GM13977 (cell line): ENCODE results near the gene KLHL9.
"Not testable (repeated sequence)": the region's sequence is repeated elsewhere in the genome, so short reads cannot be mapped to it uniquely, and the experiment has no call there.

Source experiments
- DNase-seq: peaks from one replicate; pipeline ENCODE4 v3.0.0; 2012; ENCODE audit warnings: low spot score
- CTCF ChIP-seq: IDR thresholded peaks from 2 replicates; pipeline ENCODE4 v1.5.1; 2012; ENCODE audit warnings: mild to moderate bottlenecking, control low read depth; ENCODE audit not compliant: insufficient read depth; ENCODE audit errors: extremely low read depth, missing control alignments
- in situ Hi-C: fragments of 300-500 bp; cut with MboI; formaldehyde crosslinking; loops from one replicate; pipeline ENCODE4 v1.12.0; 2022; ENCODE audit warnings: low sequenced_read_pairs, low pct_unique_long_range_greater_than_20kb, mixed read lengths, inconsistent platforms; ENCODE audit not compliant: unreplicated experiment

Gene KLHL9

GRCh38 chr9:21334701-21335632 lies at the start of gene KLHL9:
KLHL9 (minus strand) TSS chr9:21335404; CDS start chr9:21334859, 545 bp downstream.
- DNase-seq: peak; percentile 88
- no peak for TF ChIP-seq CTCF
- in situ Hi-C loops: loop anchor here (10.0 kb wide), 2 partner anchors 60 to 110 kb away; partner anchors contain the start of gene IFNA1

DNA sequence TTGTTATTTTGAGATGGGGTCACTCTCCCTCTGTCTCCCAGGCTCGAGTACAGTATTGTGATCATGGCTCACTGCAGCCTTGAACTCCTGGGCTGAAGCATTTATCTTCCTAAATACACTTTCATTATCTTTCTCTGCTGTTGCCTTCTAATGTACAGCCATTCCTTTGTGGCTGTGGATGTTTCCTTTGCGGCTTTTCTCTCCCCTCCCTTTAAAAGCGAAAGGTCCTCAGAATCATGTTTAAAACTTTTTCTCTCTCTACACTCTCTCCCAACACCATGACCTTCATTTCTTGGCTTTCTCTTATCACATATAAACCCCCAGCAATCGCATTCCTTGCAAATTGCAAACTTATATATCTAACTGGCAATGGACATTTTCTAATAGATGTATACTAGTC lies 48.4 kb upstream of the KLHL9 start:
- in situ Hi-C loops: no loop called here

DNA sequence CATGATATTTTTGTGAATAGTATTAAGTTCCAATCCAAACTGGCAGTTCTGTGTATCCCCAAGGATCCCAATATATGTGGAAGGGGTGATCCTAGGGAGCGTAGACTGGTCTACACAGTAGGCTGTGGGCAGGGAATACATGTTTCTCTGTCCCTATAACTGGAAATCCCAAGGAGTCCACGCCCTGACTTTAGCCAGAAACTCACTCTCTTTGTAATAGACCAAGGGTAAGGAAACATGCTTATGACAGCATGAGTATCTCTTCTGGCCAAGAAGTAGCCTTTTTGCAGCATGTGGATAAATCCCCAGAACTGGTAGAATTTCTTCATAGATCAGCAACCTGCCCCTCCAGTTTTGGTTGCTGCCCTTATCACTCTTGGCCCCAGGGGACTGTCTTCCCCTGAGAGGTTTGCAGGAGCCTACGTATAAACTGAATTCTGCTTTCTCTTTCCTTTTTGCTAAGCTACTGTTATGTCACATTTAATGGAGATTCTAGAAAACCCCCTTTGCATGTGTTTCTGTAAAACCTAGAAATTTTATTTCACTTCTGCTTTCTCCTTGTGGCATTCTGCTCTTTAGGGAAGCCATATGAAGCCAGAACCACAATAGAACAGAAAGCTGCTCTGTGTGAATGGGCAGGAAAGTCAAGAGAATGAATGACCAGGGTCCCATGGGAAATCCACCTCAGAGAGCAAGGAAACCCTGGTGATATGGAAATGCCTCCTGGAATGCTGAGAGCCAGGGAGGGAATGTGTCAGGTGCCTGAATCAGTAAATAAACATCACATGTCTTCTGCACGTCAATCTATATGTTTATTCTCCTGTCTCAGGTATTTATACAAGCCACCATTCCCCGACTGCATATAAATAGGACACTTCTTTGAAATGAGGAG lies 46.5 kb upstream of the KLHL9 start:
- no peak for TF ChIP-seq CTCF
- peak; percentile 62 for DNase-seq
- in situ Hi-C loops: no loop called here

More for the DNA sequence above, 48.4 kb upstream of the KLHL9 start:
- TF ChIP-seq CTCF: no peak
- DNase-seq: no peak

DNA sequence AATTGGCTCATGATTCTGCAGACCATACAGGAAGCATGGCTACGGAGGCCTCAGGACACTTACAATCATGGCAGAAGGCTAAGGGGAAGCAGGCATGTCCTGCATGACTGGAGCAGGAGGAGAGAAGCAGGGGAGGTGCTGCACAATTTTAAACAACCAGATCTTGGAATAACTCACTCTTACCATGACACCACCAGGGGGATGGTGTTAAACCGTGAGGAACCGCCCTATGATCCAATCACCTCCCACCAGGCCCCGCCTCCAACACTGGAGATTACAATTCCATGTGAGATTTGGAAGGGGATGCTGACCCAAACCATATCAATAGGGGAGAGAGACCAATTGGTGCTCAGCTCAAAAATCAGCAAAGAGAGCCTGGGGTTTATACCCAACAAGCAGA lies 36.3 kb upstream of the KLHL9 start:
- DNase-seq, in situ Hi-C loops: not testable (repeated sequence)

- no peak for DNase-seq
- in situ Hi-C loops: no loop called here
These were observed 32.8 kb upstream of the KLHL9 start, which contains the start of gene IFNA13 for GRCh38 chr9:21367957-21368356. IFNA13 (minus strand) TSS chr9:21368057; CDS start chr9:21368010, 47 bp downstream.

GRCh38 chr9:21367169-21367568 lies 32.0 kb upstream of the KLHL9 start:
- in situ Hi-C loops, DNase-seq: not testable (repeated sequence)

More at GRCh38 chr9:21367957-21368356, 32.8 kb upstream of the KLHL9 start, which contains the start of gene IFNA13:
- no peak for TF ChIP-seq CTCF

DNA sequence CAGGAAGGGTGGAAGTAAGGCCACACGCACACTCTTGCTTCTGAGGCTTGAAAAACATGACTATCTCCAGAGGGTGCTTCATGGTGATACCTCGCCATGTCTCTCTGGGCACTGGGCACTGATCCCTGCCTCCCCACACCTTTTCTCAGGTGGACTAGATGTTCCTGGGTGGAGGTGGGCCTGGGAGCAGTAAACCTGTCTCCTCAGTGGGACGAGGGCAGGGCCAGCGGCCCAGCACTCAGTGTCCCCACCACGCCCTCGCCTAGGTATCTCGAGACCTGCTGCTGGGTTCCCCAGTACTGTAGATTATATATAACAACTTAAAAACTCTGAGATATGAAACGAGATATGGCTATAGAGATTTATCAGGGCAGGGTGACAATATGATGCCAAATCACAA lies 27.1 kb upstream of the KLHL9 start:
- DNase-seq: no peak
- TF ChIP-seq CTCF: no peak
- in situ Hi-C loops: no loop called here
